ENCODE data around the gene ADGRA1. TPM values are rescaled to one million over a fixed set of nuclear protein-coding genes. Genes with fewer than 3 reads are reported as not detected.

The ADGRA1 gene
- total RNA-seq, 1 donor from 2014 or later, result 0.99 TPM

- H3K9me3 Mint-ChIP-seq, result no peaks in the 10 kb centered on the region
- peaks cover 8% of the 10 kb centered on the region for H3K27me3 Mint-ChIP-seq
- no peak for TF ChIP-seq CTCF (conservative IDR thresholded peaks at IDR 0.05)
- no peaks in the 10 kb centered on the region for H3K36me3 Mint-ChIP-seq
- no peak overlapping the region for H3K27ac Mint-ChIP-seq
- H3K4me3 Mint-ChIP-seq, result no peak overlapping the region
- no peaks in the 10 kb centered on the region for H3K4me1 Mint-ChIP-seq (ENCODE audit: unreplicated experiment)
- DNase-seq (ENCODE audit: extremely low spot score, unreplicated experiment), result no peak
Measured at GRCh38 chr10:133041101-133041500, 46.6 kb upstream of the ADGRA1 start.

GRCh38 chr10:133042061-133042460 is 45.7 kb upstream of the ADGRA1 start:
- no peaks in the 10 kb centered on the region for H3K36me3 Mint-ChIP-seq
- H3K27ac Mint-ChIP-seq, result no peak overlapping the region
- H3K27me3 Mint-ChIP-seq, result peaks cover 11% of the 10 kb centered on the region
- TF ChIP-seq CTCF (conservative IDR thresholded peaks at IDR 0.05), result no peak
- H3K4me1 Mint-ChIP-seq (ENCODE audit: unreplicated experiment), result peaks cover 6% of the 10 kb centered on the region
- H3K9me3 Mint-ChIP-seq, result no peaks in the 10 kb centered on the region
- DNase-seq (ENCODE audit: extremely low spot score, unreplicated experiment), result no peak
- no peak overlapping the region for H3K4me3 Mint-ChIP-seq

GRCh38 chr10:133042816-133043215 is 44.9 kb upstream of the ADGRA1 start:
- peaks cover 6% of the 10 kb centered on the region for H3K4me1 Mint-ChIP-seq (ENCODE audit: unreplicated experiment)
- no peaks in the 10 kb centered on the region for H3K9me3 Mint-ChIP-seq
- H3K27ac Mint-ChIP-seq, result no peak overlapping the region
- DNase-seq (ENCODE audit: extremely low spot score, unreplicated experiment), result no peak
- H3K27me3 Mint-ChIP-seq, result peaks cover 7% of the 10 kb centered on the region
- no peak for TF ChIP-seq CTCF (conservative IDR thresholded peaks at IDR 0.05)
- no peak overlapping the region for H3K4me3 Mint-ChIP-seq
- H3K36me3 Mint-ChIP-seq, result no peaks in the 10 kb centered on the region

- no peak overlapping the region for H3K27ac Mint-ChIP-seq
- H3K36me3 Mint-ChIP-seq, result no peaks in the 10 kb centered on the region
- DNase-seq (ENCODE audit: extremely low spot score, unreplicated experiment), result no peak
- peaks cover 10% of the 10 kb centered on the region for H3K4me1 Mint-ChIP-seq (ENCODE audit: unreplicated experiment)
- H3K4me3 Mint-ChIP-seq, result no peak overlapping the region
- TF ChIP-seq CTCF (conservative IDR thresholded peaks at IDR 0.05), result no peak
- peaks cover 5% of the 10 kb centered on the region for H3K27me3 Mint-ChIP-seq
- no peaks in the 10 kb centered on the region for H3K9me3 Mint-ChIP-seq
Measured at GRCh38 chr10:133043541-133044225, 44.0 kb upstream of the ADGRA1 start.

GRCh38 chr10:133044401-133044811 is 43.3 kb upstream of the ADGRA1 start:
- Mint-ChIP-seq H3K27me3 (peaks cover 4% of the 10 kb centered on the region), H3K4me1 (ENCODE audit: unreplicated experiment) (peaks cover 11% of the 10 kb centered on the region), H3K9me3 (no peaks in the 10 kb centered on the region), H3K4me3 (no peak overlapping the region), H3K27ac (no peak overlapping the region), H3K36me3 (no peaks in the 10 kb centered on the region)
- no peak for TF ChIP-seq CTCF (conservative IDR thresholded peaks at IDR 0.05)
- no peak for DNase-seq (ENCODE audit: extremely low spot score, unreplicated experiment)

Measured in type B pancreatic cell (in vitro differentiated cells).